Measurements from ENCODE around the gene FOXD2. TPM values are rescaled to one million over a fixed set of nuclear protein-coding genes. Genes with fewer than 3 reads are reported as not detected.

The FOXD2 gene
- total RNA-seq, 1 experiment from 2014 or later: 0.07 TPM

GRCh38 chr1:47411436-47411835 lies 26.4 kb upstream of the FOXD2 start (continued):
- no peak for TF ChIP-seq PRDM15 (CRISPR knock-in tag; IDR thresholded peaks at IDR 0.05)
- no peak for TF ChIP-seq ATF3 (CRISPR knock-in tag; conservative IDR thresholded peaks at IDR 0.05)
- TF ChIP-seq ZNF317 (CRISPR knock-in tag; IDR thresholded peaks at IDR 0.05; ENCODE audit: borderline replicate concordance, low read depth): no peak

GRCh38 chr1:47412437-47412836 lies 25.4 kb upstream of the FOXD2 start:
- POLR2A ChIA-PET: no interaction called here
- Mint-ChIP-seq H3K27me3 (ENCODE audit: low read depth) (peaks cover 69% of the 10 kb centered on the region), H3K9me3 (no peaks in the 10 kb centered on the region), H3K4me3 (no peak overlapping the region), H3K36me3 (no peaks in the 10 kb centered on the region), H3K27ac (no peak overlapping the region), H3K4me1 (peaks cover 6% of the 10 kb centered on the region)
- no peak for ATAC-seq
- DNase-seq (ENCODE audit: low spot score): no peak
- CTCF ChIA-PET: interaction anchor here (0.8 to 4.7 kb wide), 4 partner anchors 21 to 314 kb away, joined by 3 to 31 read pairs (median 14); partner anchors contain the start of gene FOXD2
- no peak for TF ChIP-seq PREB (CRISPR knock-in tag; IDR thresholded peaks at IDR 0.05; ENCODE audit: borderline replicate concordance)
- TF ChIP-seq RORB (CRISPR knock-in tag; IDR thresholded peaks at IDR 0.05): no peak
- no peak for TF ChIP-seq KAT7 (CRISPR knock-in tag; IDR thresholded peaks at IDR 0.05; ENCODE audit: borderline replicate concordance)
- TF ChIP-seq NR1H2 (CRISPR knock-in tag; IDR thresholded peaks at IDR 0.05): no peak
- TF ChIP-seq E2F5 (CRISPR knock-in tag; IDR thresholded peaks at IDR 0.05): no peak

GRCh38 chr1:47415728-47416318 lies 22.0 kb upstream of the FOXD2 start, which contains the start of gene FOXE3:
FOXE3 (plus strand) TSS chr1:47416285; CDS start chr1:47416316, 31 bp downstream.
- H3K36me3 Mint-ChIP-seq: no peaks in the 10 kb centered on the region
- H3K27ac Mint-ChIP-seq: no peak within 1 kb of the TSS
- peak; percentile 10 for ATAC-seq
- H3K4me3 Mint-ChIP-seq: peak within 1 kb of the TSS; percentile 68
- TF ChIP-seq SP1 (CRISPR knock-in tag; conservative IDR thresholded peaks at IDR 0.05): no peak
- TF ChIP-seq ETV6 (CRISPR knock-in tag; IDR thresholded peaks at IDR 0.05): no peak
- no peak for TF ChIP-seq ZBTB21 (CRISPR knock-in tag; IDR thresholded peaks at IDR 0.05; ENCODE audit: borderline replicate concordance)
- TF ChIP-seq MXD4 (CRISPR knock-in tag; IDR thresholded peaks at IDR 0.05; ENCODE audit: borderline replicate concordance): no peak
- no peak for DNase-seq (ENCODE audit: low spot score)
- peaks cover 76% of the 10 kb centered on the region for H3K27me3 Mint-ChIP-seq (ENCODE audit: low read depth)
- CTCF ChIA-PET: interaction anchor here (0.6 to 4.7 kb wide), 8 partner anchors 18 to 799 kb away, joined by 3 to 31 read pairs (median 9); partner anchors contain the start of genes CMPK1 and FOXD2
- H3K9me3 Mint-ChIP-seq: no peaks in the 10 kb centered on the region
- peaks cover 8% of the 10 kb centered on the region for H3K4me1 Mint-ChIP-seq
- POLR2A ChIA-PET: interaction anchor here (0.6 to 0.7 kb wide), 2 partner anchors 26 to 652 kb away, joined by 3 to 4 read pairs; no protein-coding TSS in a partner anchor

Measured in WTC11 (cell line).